ENCODE data around the gene TSPAN9. TPM values are rescaled to one million over a fixed set of nuclear protein-coding genes. Genes with fewer than 3 reads are reported as not detected.

Gene TSPAN9
- polyA plus RNA-seq, 1 donor (not counting 4 experiments of a cell fraction or from before 2014, with no cell fraction given) = 27.5 TPM

DNA sequence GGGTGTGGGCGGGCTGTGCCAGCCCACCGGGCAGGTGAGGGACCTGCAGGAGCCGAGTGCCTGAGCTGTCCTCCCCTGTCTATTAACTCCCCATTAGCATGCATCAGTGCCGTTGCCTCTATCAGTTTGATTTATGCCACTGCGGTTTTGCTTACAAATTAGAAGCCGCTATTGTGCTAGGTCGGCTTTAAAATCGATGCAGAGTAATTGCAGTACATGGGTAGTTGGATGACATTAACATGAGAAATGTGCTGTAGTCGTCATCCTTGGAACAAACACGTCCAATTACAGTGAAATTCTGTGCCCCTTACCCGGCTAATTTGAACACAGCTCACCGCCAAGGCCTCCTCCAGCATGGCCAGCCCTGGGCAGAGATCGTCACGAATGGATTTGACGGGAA lies 145.8 kb downstream of the TSPAN9 start:
- dilution Hi-C loops (cut with MboI; ENCODE audit: extremely low pct_ligation_motif_present, low sequenced_read_pairs) = no loop called here

DNA sequence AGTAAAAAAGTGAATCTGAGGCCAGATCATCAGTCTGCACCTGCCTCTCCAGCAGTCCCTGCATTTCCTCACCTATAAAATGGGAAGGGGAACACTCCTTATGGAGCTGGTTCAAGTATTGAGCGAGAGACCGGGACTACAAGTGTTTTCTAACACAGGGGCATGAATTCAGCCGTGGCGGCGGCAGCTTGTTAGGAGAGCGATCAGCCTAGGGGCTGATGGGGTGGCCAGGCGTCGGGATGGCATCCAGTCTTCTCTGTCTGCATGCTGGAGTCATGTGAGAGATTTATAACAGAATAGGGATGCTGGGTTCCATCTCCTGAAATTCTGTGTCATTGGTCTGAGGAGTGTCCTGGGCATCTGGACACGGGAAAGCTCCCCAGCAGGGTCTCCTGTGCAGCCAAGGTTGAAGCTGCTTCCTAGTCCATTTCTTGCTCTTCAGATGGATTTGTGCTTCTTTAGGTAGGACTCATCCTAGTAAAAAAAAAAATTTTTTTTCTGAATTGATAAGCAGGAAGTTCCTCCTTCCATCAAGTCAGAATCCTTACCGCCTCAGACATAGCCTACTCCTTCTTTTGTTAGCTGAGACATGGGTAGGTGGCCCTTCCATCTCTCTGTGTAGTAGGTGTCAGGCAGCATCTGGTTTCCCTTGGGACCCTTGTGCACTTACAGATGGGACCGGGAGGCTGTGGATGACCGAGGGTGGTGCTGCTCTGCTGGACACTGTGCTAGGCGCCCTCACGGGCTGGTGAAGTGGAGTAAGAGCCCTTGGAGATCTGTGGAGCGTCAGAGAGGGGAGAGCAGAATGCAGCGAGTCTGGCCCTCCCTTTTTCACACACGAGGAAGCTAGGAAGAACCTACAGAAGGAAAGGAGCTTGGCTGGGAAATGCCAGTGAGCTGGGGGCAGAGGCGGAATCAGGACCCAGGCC lies 146.7 kb downstream of the TSPAN9 start:
- no peak overlapping the region for H2AFZ ChIP-seq (ENCODE audit: control insufficient read depth, low read length)

More for the DNA sequence above, 145.8 kb downstream of the TSPAN9 start:
- Histone ChIP-seq H3K9me3 (ENCODE audit: control insufficient read depth, low read depth, low read length) (no peaks in the 10 kb centered on the region), H3K9ac (ENCODE audit: control insufficient read depth, extremely low read depth, insufficient read depth, low read length) (no peak overlapping the region), H3K4me1 (ENCODE audit: control insufficient read depth, extremely low read depth, insufficient read depth, low read length) (peaks cover 12% of the 10 kb centered on the region), H3K79me2 (ENCODE audit: control insufficient read depth, insufficient read depth, low read length) (no peaks in the 10 kb centered on the region), H2AFZ (ENCODE audit: control insufficient read depth, low read length) (no peak overlapping the region), H4K20me1 (ENCODE audit: control insufficient read depth, extremely low read depth, insufficient read depth, low read length) (no peaks in the 10 kb centered on the region), H3K27ac (ENCODE audit: control insufficient read depth, insufficient read depth, low read length) (no peak overlapping the region), H3K4me3 (ENCODE audit: control insufficient read depth in 2 of 3, extremely low read depth in 1 of 3, insufficient read depth in 2 of 3, low read depth in 1 of 3, low read length in 3 of 3) (no peak overlapping the region), H3K36me3 (ENCODE audit: control insufficient read depth in 2 of 2, extremely low read depth in 1 of 2, insufficient read depth in 2 of 2, low read length in 2 of 2) (no peaks in the 10 kb centered on the region), H3K9me1 (ENCODE audit: control insufficient read depth, extremely low read depth, insufficient read depth, low read length) (no peaks in the 10 kb centered on the region), H3K27me3 (ENCODE audit: control insufficient read depth, extremely low read depth, insufficient read depth, low read length) (no peaks in the 10 kb centered on the region), H3K4me2 (ENCODE audit: control insufficient read depth, extremely low read depth, insufficient read depth, low read depth, low read length) (no peak overlapping the region)
- TF ChIP-seq EZH2 (IDR thresholded peaks at IDR 0.05; ENCODE audit: low read length) = no peak
- TF ChIP-seq, protein P1, sequence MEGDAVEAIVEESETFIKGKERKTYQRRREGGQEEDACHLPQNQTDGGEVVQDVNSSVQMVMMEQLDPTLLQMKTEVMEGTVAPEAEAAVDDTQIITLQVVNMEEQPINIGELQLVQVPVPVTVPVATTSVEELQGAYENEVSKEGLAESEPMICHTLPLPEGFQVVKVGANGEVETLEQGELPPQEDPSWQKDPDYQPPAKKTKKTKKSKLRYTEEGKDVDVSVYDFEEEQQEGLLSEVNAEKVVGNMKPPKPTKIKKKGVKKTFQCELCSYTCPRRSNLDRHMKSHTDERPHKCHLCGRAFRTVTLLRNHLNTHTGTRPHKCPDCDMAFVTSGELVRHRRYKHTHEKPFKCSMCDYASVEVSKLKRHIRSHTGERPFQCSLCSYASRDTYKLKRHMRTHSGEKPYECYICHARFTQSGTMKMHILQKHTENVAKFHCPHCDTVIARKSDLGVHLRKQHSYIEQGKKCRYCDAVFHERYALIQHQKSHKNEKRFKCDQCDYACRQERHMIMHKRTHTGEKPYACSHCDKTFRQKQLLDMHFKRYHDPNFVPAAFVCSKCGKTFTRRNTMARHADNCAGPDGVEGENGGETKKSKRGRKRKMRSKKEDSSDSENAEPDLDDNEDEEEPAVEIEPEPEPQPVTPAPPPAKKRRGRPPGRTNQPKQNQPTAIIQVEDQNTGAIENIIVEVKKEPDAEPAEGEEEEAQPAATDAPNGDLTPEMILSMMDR (optimal IDR thresholded peaks at IDR 0.05 in 1 of 3, IDR thresholded peaks at IDR 0.05 in 1 of 3, conservative IDR thresholded peaks at IDR 0.05 in 1 of 3; ENCODE audit: extremely low read depth in 1 of 3, insufficient read depth in 2 of 3, low read length in 3 of 3) = no peak
- no peak for DNase-seq (ENCODE audit: low read depth, low spot score)
- FAIRE-seq = no peak

More for the DNA sequence above, 146.7 kb downstream of the TSPAN9 start:
- no peak overlapping the region for H3K4me2 ChIP-seq (ENCODE audit: control insufficient read depth, extremely low read depth, insufficient read depth, low read depth, low read length)
- FAIRE-seq = no peak
- dilution Hi-C loops (cut with MboI; ENCODE audit: extremely low pct_ligation_motif_present, low sequenced_read_pairs) = no loop called here
- peaks cover 3% of the 10 kb centered on the region for H3K4me1 ChIP-seq (ENCODE audit: control insufficient read depth, extremely low read depth, insufficient read depth, low read length)
- H3K36me3 ChIP-seq (ENCODE audit: control insufficient read depth in 2 of 2, extremely low read depth in 1 of 2, insufficient read depth in 2 of 2, low read length in 2 of 2) = peaks cover 0 to 2% of the 10 kb centered on the region in 2 experiments
- no peaks in the 10 kb centered on the region for H3K9me3 ChIP-seq (ENCODE audit: control insufficient read depth, low read depth, low read length)
- DNase-seq (ENCODE audit: low read depth, low spot score) = no peak
- no peak overlapping the region for H3K27ac ChIP-seq (ENCODE audit: control insufficient read depth, insufficient read depth, low read length)
- H3K27me3 ChIP-seq (ENCODE audit: control insufficient read depth, extremely low read depth, insufficient read depth, low read length) = no peaks in the 10 kb centered on the region
- no peaks in the 10 kb centered on the region for H3K9me1 ChIP-seq (ENCODE audit: control insufficient read depth, extremely low read depth, insufficient read depth, low read length)
- H3K9ac ChIP-seq (ENCODE audit: control insufficient read depth, extremely low read depth, insufficient read depth, low read length) = no peak overlapping the region
- H3K79me2 ChIP-seq (ENCODE audit: control insufficient read depth, insufficient read depth, low read length) = no peaks in the 10 kb centered on the region
- H4K20me1 ChIP-seq (ENCODE audit: control insufficient read depth, extremely low read depth, insufficient read depth, low read length) = no peaks in the 10 kb centered on the region
- TF ChIP-seq EZH2 (IDR thresholded peaks at IDR 0.05; ENCODE audit: low read length) = no peak
- TF ChIP-seq, protein P1 (optimal IDR thresholded peaks at IDR 0.05 in 1 of 3, IDR thresholded peaks at IDR 0.05 in 1 of 3, conservative IDR thresholded peaks at IDR 0.05 in 1 of 3; ENCODE audit: extremely low read depth in 1 of 3, insufficient read depth in 2 of 3, low read length in 3 of 3) = no peak
- no peak overlapping the region for H3K4me3 ChIP-seq (ENCODE audit: control insufficient read depth in 2 of 3, extremely low read depth in 1 of 3, insufficient read depth in 2 of 3, low read depth in 1 of 3, low read length in 3 of 3)
